GM21576 (cell line): ENCODE data around the gene SWT1.
A peak's percentile ranks its signal among the peaks of the same experiment; 100 is the strongest.
"Not testable (repeated sequence)": the region's sequence is repeated elsewhere in the genome, so short reads cannot be mapped to it uniquely, and the experiment has no call there.

Source experiments
- ATAC-seq: cut with Tn5 transposase; IDR thresholded peaks from one replicate; pipeline ENCODE4 v1.9.1; 2021; ENCODE audit warnings: mild to moderate bottlenecking, moderate library complexity; ENCODE audit not compliant: unreplicated experiment

The SWT1 gene

DNA sequence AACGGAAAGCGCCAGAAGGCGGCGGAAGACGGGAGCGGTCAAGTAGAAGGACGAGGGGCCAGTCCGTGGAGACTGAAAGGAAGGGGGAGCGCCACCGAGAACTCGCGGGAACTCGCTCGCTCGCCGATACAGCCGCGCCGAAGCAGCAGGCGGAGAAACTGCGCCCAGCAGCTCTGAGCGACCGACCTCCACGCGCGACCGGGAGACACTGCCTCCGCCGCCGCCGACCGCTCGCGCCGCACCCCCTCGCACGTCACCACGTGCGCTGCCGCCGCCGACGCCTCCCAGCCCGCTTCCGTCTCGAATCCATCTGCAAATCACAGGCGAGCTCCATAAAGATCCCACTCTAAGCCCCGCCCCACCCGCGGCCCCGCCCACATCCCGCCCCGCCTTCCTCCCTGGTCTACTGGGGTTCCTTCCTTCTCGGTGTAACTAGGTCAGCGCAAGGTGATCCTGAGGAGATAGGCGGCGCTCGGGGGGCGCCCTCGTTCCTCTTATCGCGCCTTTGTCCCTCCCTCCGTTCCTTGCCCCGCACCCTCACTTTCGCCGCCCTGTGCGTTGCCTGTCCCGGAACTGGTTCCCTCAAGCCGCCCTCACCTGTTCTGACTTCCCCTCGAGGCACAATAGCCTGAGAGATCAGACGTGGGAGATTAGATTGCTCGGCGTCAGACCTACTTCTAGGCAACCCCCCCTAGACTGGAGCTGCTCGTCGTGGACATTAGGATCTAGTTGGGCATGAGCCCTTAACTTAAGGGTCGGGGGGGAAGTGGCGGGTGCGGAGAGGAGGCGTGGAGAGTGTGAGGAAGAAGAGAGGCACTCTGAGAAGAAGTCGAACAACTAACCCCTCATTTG, 160.3 kb downstream of the SWT1 start, which contains the start of gene IVNS1ABP:
Gene IVNS1ABP (minus strand): TSS at position 210 of the 852 bp plus-strand sequence. CDS start 7,750 bp downstream, outside the sequence.
- peak; percentile 78 for ATAC-seq

GRCh38 chr1:185317886-185318310, 160.9 kb downstream of the SWT1 start:
- peak; percentile 43 for ATAC-seq

- no peak for ATAC-seq
These were observed 161.6 kb downstream of the SWT1 start for GRCh38 chr1:185318431-185319138.

- no peak for ATAC-seq
These were observed 162.1 kb downstream of the SWT1 start for GRCh38 chr1:185319139-185319475.

GRCh38 chr1:185321104-185321503, 164.1 kb downstream of the SWT1 start:
- ATAC-seq = not testable (repeated sequence)

- not testable (repeated sequence) for ATAC-seq
These were observed 164.8 kb downstream of the SWT1 start for GRCh38 chr1:185321653-185322221.

DNA sequence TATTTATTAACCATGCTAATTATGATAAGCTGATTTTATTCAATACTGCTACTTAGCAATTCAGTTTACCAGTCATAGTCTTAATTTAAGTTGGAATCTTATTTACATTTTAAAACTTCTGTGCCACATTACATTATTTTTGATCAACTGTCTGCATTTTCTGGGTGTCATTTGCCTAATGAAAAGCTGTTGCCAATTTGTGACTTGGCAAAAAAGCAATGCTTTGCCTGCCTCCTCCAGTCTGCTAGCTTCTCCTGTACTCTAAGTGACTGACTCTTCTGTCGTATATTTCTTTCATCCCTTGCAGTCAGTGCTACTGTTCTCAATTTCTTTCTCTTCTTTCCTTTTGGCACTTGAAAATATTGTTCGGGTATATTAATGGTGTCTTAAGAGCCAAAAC, 165.7 kb downstream of the SWT1 start:
- no peak for ATAC-seq

- no peak for ATAC-seq
These were observed 167.2 kb downstream of the SWT1 start for GRCh38 chr1:185324118-185324517.

- no peak for ATAC-seq
These were observed 168.4 kb downstream of the SWT1 start for GRCh38 chr1:185325413-185325812.

- no peak for ATAC-seq
These were observed 171.3 kb downstream of the SWT1 start for GRCh38 chr1:185328255-185328654.

- no peak for ATAC-seq
These were observed 177.2 kb downstream of the SWT1 start for GRCh38 chr1:185334182-185334581.

GRCh38 chr1:185337246-185337645, 180.3 kb downstream of the SWT1 start:
- no peak for ATAC-seq

DNA sequence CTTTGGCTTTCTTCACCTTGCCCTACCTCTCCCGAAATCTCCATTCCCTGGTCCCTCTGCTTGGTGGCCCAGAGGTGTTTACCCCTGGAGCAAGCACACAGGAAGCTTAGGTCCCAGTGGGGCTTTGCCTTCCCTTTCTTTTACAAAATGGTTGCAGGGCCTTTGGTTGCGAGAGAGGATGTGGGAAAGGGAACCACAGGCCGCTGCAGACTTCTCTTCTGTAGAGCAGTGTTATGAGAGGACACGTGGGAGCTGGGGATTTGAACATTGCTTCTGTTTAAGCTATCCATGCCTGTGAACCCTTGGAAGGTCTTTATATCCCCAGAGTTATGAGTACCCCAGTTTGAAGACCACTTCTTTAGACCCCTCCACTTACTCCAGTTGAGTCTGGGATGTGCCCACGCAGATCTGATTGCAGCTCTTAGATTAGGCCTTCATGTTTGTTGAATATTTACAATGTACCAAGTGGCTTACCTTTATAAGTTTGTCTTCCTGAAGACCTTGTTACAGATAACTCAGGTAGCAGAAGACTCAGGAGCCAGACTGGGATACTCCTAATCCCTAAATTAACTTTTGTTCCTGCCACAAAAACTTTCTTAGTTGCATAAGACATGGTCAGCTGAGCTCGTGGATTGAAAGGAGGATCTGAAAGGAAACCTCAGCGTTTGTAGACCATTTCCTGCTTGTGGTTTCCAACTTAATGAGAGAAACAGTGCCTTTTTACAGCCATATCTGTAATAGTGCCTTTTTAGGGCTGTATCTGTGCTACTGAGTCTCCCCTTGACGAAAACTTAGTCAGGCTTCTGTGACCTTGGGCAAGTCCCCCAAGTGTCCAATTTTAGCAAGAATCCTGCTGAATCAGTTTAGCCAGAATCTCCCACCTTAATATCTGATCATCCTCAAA, 182.0 kb downstream of the SWT1 start:
- ATAC-seq = peak; percentile 98

DNA sequence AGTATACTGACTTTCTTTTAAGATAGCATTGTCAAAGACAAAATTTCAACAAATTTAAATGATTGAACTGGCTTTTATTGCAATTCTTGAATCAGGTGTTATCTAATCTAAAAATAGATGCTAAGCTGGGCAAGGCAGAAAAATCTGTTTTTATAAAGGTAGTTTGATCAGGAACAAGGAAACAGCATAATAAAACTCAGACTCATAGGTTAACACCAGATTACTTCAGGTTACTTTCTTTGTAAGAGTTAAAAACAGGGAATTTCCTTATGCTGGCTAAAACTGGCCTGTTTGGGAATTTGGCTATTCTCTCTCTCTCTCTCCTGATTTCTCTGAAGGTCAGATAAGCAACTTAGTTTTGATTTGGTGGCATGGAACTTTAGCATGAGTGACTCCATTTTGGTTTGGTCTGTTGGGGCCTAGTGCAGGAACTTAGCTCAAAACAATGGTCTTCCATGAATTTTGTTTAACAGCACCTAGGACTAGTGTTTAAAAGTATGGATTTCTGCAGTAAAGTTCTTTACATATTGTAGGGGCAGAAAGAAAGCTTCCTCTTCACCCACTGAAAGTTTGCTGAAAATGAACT, 184.3 kb downstream of the SWT1 start:
- no peak for ATAC-seq
